HepG2 (cell line): ENCODE data around the gene YPEL3. TPM values are rescaled to one million over a fixed set of nuclear protein-coding genes. Genes with fewer than 3 reads are reported as not detected.
A peak's percentile ranks its signal among the peaks of the same experiment; 100 is the strongest.

Experiments used
- ARNT ChIP-seq: fragments of 450-650 bp; IDR thresholded peaks from 2 replicates; pipeline ENCODE4 v1.6.1; 2017
- BHLHE40 ChIP-seq: IDR thresholded peaks from 2 replicates; pipeline ENCODE4 v1.6.1; 2011; ENCODE audit warnings: low read length, improper control_type of control experiment
- EHMT2 ChIP-seq: fragments of 200-600 bp; sonication (generic); IDR thresholded peaks from 2 replicates; pipeline ENCODE4 v1.7.0; 2017; ENCODE audit warnings: antibody characterized with exemption, low read depth, low read length, borderline replicate concordance
- HDAC6 ChIP-seq: fragments of 200-600 bp; sonication (generic); IDR thresholded peaks from 2 replicates; pipeline ENCODE4 v1.7.0; 2017; ENCODE audit warnings: mild to moderate bottlenecking, antibody characterized with exemption, low read length, low read depth
- HNRNPLL ChIP-seq: fragments of 200-400 bp; formaldehyde crosslinking; IDR thresholded peaks from 2 replicates; pipeline ENCODE4 v1.6.1; 2017; ENCODE audit warnings: mild to moderate bottlenecking, low read depth, low read length; ENCODE audit not compliant: poor library complexity, severe bottlenecking
- HOXA7 ChIP-seq: sonication (generic); formaldehyde crosslinking; IDR thresholded peaks from 2 replicates; pipeline ENCODE4 v1.8.1; 2022; ENCODE audit warnings: mild to moderate bottlenecking, missing genetic modification reagents, moderate library complexity
- KAT8 ChIP-seq: IDR thresholded peaks from 2 replicates; pipeline ENCODE4 v1.6.1; 2016; ENCODE audit warnings: missing genetic modification reagents, missing compliant biosample characterization
- MTA3 ChIP-seq: sonication (generic); formaldehyde crosslinking; IDR thresholded peaks from 2 replicates; pipeline ENCODE4 v1.4.0; 2020; ENCODE audit warnings: missing genetic modification reagents
- NFKBIZ ChIP-seq: IDR thresholded peaks from 2 replicates; pipeline ENCODE4 v1.6.1; 2018; ENCODE audit warnings: missing genetic modification reagents, missing compliant biosample characterization
- RARA ChIP-seq: IDR thresholded peaks from 2 replicates; pipeline ENCODE4 v1.6.1; 2016; ENCODE audit warnings: missing genetic modification reagents, missing compliant biosample characterization
- RBM39 ChIP-seq: fragments of 200-400 bp; formaldehyde crosslinking; IDR thresholded peaks from one replicate; pipeline ENCODE4 v1.6.1; 2018; ENCODE audit warnings: antibody characterized with exemption, mild to moderate bottlenecking, low read depth, low read length; ENCODE audit not compliant: poor library complexity, severe bottlenecking
- SAFB2 ChIP-seq: sonication (generic); formaldehyde crosslinking; IDR thresholded peaks from 2 replicates; pipeline ENCODE4 v1.5.1; 2020; ENCODE audit warnings: missing genetic modification reagents, low read depth, mild to moderate bottlenecking, borderline replicate concordance
- TRIM24 ChIP-seq: sonication (generic); formaldehyde crosslinking; IDR thresholded peaks from 2 replicates; pipeline ENCODE4 v1.8.0; 2022; ENCODE audit warnings: mild to moderate bottlenecking, missing genetic modification reagents
- ZC3H4 ChIP-seq: sonication (generic); formaldehyde crosslinking; IDR thresholded peaks from 2 replicates; pipeline ENCODE4 v1.4.0; 2020; ENCODE audit warnings: missing genetic modification reagents, borderline replicate concordance
- ZEB1 ChIP-seq: IDR thresholded peaks from 2 replicates; pipeline ENCODE4 v1.6.1; 2012; ENCODE audit warnings: mild to moderate bottlenecking, low read depth, inconsistent platforms; ENCODE audit not compliant: insufficient replicate concordance
- ZNF460 ChIP-seq: sonication (generic); formaldehyde crosslinking; IDR thresholded peaks from 2 replicates; pipeline ENCODE4 v1.5.1; 2020; ENCODE audit warnings: missing genetic modification reagents, mild to moderate bottlenecking, borderline replicate concordance
- ZNF567 ChIP-seq: sonication (generic); formaldehyde crosslinking; IDR thresholded peaks from 2 replicates; pipeline ENCODE4 v1.8.1; 2023; ENCODE audit warnings: mild to moderate bottlenecking, missing genetic modification reagents, borderline replicate concordance
- ZNF766 ChIP-seq: sonication (generic); formaldehyde crosslinking; IDR thresholded peaks from 2 replicates; pipeline ENCODE4 v1.5.0; 2020; ENCODE audit warnings: missing genetic modification reagents, borderline replicate concordance
- ZNF772 ChIP-seq: sonication (generic); formaldehyde crosslinking; IDR thresholded peaks from 2 replicates; pipeline ENCODE4 v1.5.0; 2020; ENCODE audit warnings: mild to moderate bottlenecking, missing genetic modification reagents
- ZNF839 ChIP-seq: sonication (generic); formaldehyde crosslinking; IDR thresholded peaks from 2 replicates; pipeline ENCODE4 v1.4.0; 2020; ENCODE audit warnings: missing genetic modification reagents, mild to moderate bottlenecking, borderline replicate concordance
- ZSCAN31 ChIP-seq: sonication (generic); formaldehyde crosslinking; IDR thresholded peaks from 2 replicates; pipeline ENCODE4 v1.5.0; 2020; ENCODE audit warnings: low read depth, mild to moderate bottlenecking, missing genetic modification reagents
- polyA plus RNA-seq, 8 experiments: library from polyadenylated mRNA; depleted of rRNA in 3 of 8; stranded (reverse) in 7 of 8; unstranded in 1 of 8; fragments of >200 nt; fragmentation: Illumina TruSeq in 4 of 8; extraction: Trizol in 4 of 8; gene quantifications; 2 replicates each; pipeline versions ENCODE4 v1.2.1 to v1.2.3, GENCODE V29; 2011 to 2016; ENCODE audit warnings: low read depth in 4 of 8, missing spikeins in 1 of 8, mixed read lengths in 1 of 8; ENCODE audit not compliant: insufficient read depth in 1 of 8
- total RNA-seq, 5 experiments: library from RNA; depleted of rRNA; stranded (reverse); fragments of >200 nt; fragmentation: Illumina TruSeq; extraction: Trizol; gene quantifications; 2 replicates each; pipeline ENCODE4 v1.2.3, GENCODE V29; 2016; ENCODE audit warnings: low read depth in 1 of 5
- TF ChIP-seq, protein P1 (sequence below): sonication (generic); formaldehyde crosslinking; IDR thresholded peaks from 2 replicates; pipeline ENCODE4 v1.4.0; 2020; ENCODE audit warnings: mild to moderate bottlenecking, missing genetic modification reagents
- TF ChIP-seq, protein P2 (sequence below): sonication (generic); formaldehyde crosslinking; IDR thresholded peaks from 2 replicates; pipeline ENCODE4 v1.8.0; 2022; ENCODE audit warnings: mild to moderate bottlenecking, missing genetic modification reagents, moderate library complexity
- TF ChIP-seq, protein P3 (sequence below): sonication (generic); formaldehyde crosslinking; IDR thresholded peaks from 2 replicates; pipeline ENCODE4 v1.5.0; 2020; ENCODE audit warnings: missing genetic modification reagents, mild to moderate bottlenecking, borderline replicate concordance
- TF ChIP-seq, protein P4 (sequence below): sonication (generic); formaldehyde crosslinking; IDR thresholded peaks from 2 replicates; pipeline ENCODE4 v1.8.0; 2022; ENCODE audit warnings: mild to moderate bottlenecking, missing genetic modification reagents, moderate library complexity

Gene YPEL3
- total and polyA plus RNA-seq, 2 of the 13 experiments (the other 11 are each of a cell fraction or from before 2014, with no cell fraction given): 5.4 to 47.0 TPM

DNA sequence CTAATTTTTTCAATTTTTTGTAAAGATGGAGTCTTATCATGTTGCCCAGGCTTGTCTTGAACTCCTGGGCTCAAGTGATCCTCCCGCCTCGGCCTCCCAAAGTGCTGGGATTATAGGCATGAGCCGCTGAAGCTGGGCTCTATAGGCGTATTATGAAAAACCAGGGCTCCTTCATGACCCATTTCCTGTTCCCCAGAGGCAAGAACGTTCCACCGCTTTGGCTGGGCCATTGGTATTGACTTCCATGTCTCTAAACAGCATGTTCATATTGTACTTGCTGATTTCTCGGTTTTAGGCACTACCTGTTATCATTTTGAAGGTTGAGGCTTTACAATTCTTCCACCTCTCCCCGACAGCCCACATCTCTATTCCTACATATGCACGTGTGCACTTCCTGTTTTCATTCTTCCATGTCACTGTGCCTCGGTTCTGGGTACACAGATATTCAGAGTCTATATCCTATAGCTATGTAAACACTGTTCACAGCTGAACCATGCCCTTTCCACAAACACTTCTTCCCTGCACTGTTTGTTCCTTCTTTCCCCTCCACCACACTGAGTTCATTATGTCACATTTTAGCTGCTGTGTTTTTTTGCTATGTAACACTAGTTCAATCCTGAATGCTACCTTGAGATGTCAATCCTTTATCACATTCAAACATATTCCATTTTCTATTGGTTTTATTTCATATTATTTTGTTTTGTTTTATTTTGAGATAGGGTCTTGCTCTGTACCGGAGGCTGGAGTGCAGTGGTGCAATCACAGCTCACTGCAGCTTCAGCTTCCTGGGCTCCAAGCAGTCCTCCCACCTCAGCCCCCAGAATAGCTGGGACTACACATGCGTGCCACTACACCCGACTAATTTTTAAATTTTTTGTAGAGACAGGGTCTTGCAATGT is 43.8 kb upstream of the YPEL3 start (continued):
- TF ChIP-seq, protein P1, sequence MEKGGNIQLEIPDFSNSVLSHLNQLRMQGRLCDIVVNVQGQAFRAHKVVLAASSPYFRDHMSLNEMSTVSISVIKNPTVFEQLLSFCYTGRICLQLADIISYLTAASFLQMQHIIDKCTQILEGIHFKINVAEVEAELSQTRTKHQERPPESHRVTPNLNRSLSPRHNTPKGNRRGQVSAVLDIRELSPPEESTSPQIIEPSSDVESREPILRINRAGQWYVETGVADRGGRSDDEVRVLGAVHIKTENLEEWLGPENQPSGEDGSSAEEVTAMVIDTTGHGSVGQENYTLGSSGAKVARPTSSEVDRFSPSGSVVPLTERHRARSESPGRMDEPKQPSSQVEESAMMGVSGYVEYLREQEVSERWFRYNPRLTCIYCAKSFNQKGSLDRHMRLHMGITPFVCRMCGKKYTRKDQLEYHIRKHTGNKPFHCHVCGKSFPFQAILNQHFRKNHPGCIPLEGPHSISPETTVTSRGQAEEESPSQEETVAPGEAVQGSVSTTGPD (CRISPR knock-in tag): no peak
- TF ChIP-seq RBM39 (no peak), ZNF839 (CRISPR knock-in tag) (no peak), HNRNPLL (no peak), ZNF772 (peak; percentile 85), KAT8 (CRISPR knock-in tag) (peak; percentile 93), ZNF766 (CRISPR knock-in tag) (no peak), HOXA7 (CRISPR knock-in tag) (no peak), HDAC6 (no peak), EHMT2 (0 out of 2 replicates have a peak, but pooled peaks have one; percentile 30), ZSCAN31 (CRISPR knock-in tag) (no peak; the same call in 1 of the 2 replicates), BHLHE40 (peak; percentile 91), SAFB2 (CRISPR knock-in tag) (no peak; the same call in 1 of the 2 replicates), ZC3H4 (CRISPR knock-in tag) (0 out of 2 replicates have a peak, but pooled peaks have one; percentile 24), ARNT (no peak), ZNF567 (CRISPR knock-in tag) (no peak; the same call in 1 of the 2 replicates), ZEB1 (peak; percentile 73), ZNF460 (peak; percentile 97), MTA3 (CRISPR knock-in tag) (no peak), RARA (peak; percentile 94), TRIM24 (CRISPR knock-in tag) (peak; percentile 47; the same call in 1 of the 2 replicates), NFKBIZ (CRISPR knock-in tag) (peak; percentile 89)
- TF ChIP-seq, protein P2, sequence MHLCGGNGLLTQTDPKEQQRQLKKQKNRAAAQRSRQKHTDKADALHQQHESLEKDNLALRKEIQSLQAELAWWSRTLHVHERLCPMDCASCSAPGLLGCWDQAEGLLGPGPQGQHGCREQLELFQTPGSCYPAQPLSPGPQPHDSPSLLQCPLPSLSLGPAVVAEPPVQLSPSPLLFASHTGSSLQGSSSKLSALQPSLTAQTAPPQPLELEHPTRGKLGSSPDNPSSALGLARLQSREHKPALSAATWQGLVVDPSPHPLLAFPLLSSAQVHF: no peak
- TF ChIP-seq, protein P3, sequence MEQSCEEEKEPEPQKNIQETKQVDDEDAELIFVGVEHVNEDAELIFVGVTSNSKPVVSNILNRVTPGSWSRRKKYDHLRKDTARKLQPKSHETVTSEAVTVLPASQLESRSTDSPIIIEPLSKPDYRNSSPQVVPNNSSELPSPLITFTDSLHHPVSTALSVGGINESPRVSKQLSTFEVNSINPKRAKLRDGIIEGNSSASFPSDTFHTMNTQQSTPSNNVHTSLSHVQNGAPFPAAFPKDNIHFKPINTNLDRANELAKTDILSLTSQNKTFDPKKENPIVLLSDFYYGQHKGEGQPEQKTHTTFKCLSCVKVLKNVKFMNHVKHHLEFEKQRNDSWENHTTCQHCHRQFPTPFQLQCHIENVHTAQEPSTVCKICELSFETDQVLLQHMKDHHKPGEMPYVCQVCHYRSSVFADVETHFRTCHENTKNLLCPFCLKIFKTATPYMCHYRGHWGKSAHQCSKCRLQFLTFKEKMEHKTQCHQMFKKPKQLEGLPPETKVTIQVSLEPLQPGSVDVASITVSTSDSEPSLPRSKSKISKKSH: no peak
- TF ChIP-seq, protein P4, sequence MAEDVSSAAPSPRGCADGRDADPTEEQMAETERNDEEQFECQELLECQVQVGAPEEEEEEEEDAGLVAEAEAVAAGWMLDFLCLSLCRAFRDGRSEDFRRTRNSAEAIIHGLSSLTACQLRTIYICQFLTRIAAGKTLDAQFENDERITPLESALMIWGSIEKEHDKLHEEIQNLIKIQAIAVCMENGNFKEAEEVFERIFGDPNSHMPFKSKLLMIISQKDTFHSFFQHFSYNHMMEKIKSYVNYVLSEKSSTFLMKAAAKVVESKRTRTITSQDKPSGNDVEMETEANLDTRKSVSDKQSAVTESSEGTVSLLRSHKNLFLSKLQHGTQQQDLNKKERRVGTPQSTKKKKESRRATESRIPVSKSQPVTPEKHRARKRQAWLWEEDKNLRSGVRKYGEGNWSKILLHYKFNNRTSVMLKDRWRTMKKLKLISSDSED: no peak
